Hepatocyte (in vitro differentiated cells): ENCODE measurements around the gene ULBP2. TPM values are rescaled to one million over a fixed set of nuclear protein-coding genes. Genes with fewer than 3 reads are reported as not detected.

Experiments
- DNase-seq: peaks from one replicate; pipeline ENCODE4 v3.0.0-alpha.2; 2016; ENCODE audit warnings: low spot score
- H2AFZ ChIP-seq: fragments of 200-600 bp; sonication (generic); 2 replicates; pipeline ENCODE4 v1.6.0; 2016; ENCODE audit warnings: antibody characterized with exemption, mild to moderate bottlenecking
- H3K27ac ChIP-seq: fragments of 200-600 bp; sonication (generic); 2 replicates; pipeline ENCODE4 v1.5.1; 2016; ENCODE audit warnings: mild to moderate bottlenecking
- H3K27me3 ChIP-seq: fragments of 200-600 bp; sonication (generic); 2 replicates; pipeline ENCODE4 v1.6.1; 2016
- H3K36me3 ChIP-seq: fragments of 200-600 bp; sonication (generic); replicated peaks from 2 replicates; pipeline ENCODE4 v1.5.1; 2016; ENCODE audit warnings: low read depth; ENCODE audit not compliant: insufficient read depth
- H3K4me1 ChIP-seq: fragments of 200-600 bp; sonication (generic); 2 replicates; pipeline ENCODE4 v1.5.1; 2016; ENCODE audit warnings: mild to moderate bottlenecking, moderate library complexity; ENCODE audit not compliant: insufficient read depth
- H3K4me2 ChIP-seq: fragments of 200-600 bp; sonication (generic); 2 replicates; pipeline ENCODE4 v1.6.0; 2016
- H3K4me3 ChIP-seq: fragments of 200-600 bp; sonication (generic); 2 replicates; pipeline ENCODE4 v1.5.1; 2016; ENCODE audit warnings: mild to moderate bottlenecking
- H3K79me2 ChIP-seq: fragments of 200-600 bp; sonication (generic); 2 replicates; pipeline ENCODE4 v1.6.0; 2017; ENCODE audit warnings: mild to moderate bottlenecking
- H3K9me2 ChIP-seq: fragments of 200-600 bp; sonication (generic); replicated peaks from 2 replicates; pipeline ENCODE4 v1.6.0; 2017; ENCODE audit warnings: mild to moderate bottlenecking; ENCODE audit not compliant: insufficient read depth
- H3K9me3 ChIP-seq: fragments of 200-600 bp; sonication (generic); 2 replicates; pipeline ENCODE4 v1.5.1; 2016; ENCODE audit warnings: low read depth, mild to moderate bottlenecking
- H4K20me1 ChIP-seq: fragments of 200-600 bp; sonication (generic); 2 replicates; pipeline ENCODE4 v1.6.0; 2016; ENCODE audit warnings: mild to moderate bottlenecking; ENCODE audit not compliant: insufficient read depth, poor library complexity, severe bottlenecking
- EZH2 ChIP-seq: fragments of 200-600 bp; sonication (generic); IDR thresholded peaks from 2 replicates; pipeline ENCODE4 v1.6.1; 2016; ENCODE audit warnings: antibody characterized with exemption, mild to moderate bottlenecking, borderline replicate concordance
- EZH2phosphoT487 ChIP-seq: fragments of 200-600 bp; sonication (generic); IDR thresholded peaks from one replicate; pipeline ENCODE4 v1.6.1; 2018; ENCODE audit warnings: antibody characterized with exemption, mild to moderate bottlenecking, low read depth, moderate library complexity; ENCODE audit not compliant: unreplicated experiment, severe bottlenecking
- WGBS: methylation state at CpG from one replicate; pipeline ENCODE4 v1.1.6; 2016; ENCODE audit warnings: low lambda C conversion rate; ENCODE audit errors: missing lambda C conversion rate; 5-methylcytosine and 5-hydroxymethylcytosine counted together
- polyA plus RNA-seq: library from polyadenylated mRNA; unstranded; fragments of >200 nt; fragmentation: Nextera tagmentation; extraction: Ambion mirVana; gene quantifications from 2 replicates; pipeline ENCODE4 v1.2.1, GENCODE V29; 2016
- total RNA-seq: library from RNA; depleted of rRNA; stranded (reverse); fragments of >200 nt; gene quantifications from 2 replicates; pipeline ENCODE4 v1.2.3, GENCODE V29; 2014
- TF ChIP-seq, protein P1 (sequence below): fragments of 200-600 bp; sonication (generic); IDR thresholded peaks from 2 replicates; pipeline ENCODE4 v1.5.1; 2016; ENCODE audit warnings: antibody characterized with exemption, mild to moderate bottlenecking; ENCODE audit not compliant: poor library complexity

The ULBP2 gene
- total and polyA plus RNA-seq, 2 experiments from 2014 or later: 0.10 to 0.15 TPM

DNA sequence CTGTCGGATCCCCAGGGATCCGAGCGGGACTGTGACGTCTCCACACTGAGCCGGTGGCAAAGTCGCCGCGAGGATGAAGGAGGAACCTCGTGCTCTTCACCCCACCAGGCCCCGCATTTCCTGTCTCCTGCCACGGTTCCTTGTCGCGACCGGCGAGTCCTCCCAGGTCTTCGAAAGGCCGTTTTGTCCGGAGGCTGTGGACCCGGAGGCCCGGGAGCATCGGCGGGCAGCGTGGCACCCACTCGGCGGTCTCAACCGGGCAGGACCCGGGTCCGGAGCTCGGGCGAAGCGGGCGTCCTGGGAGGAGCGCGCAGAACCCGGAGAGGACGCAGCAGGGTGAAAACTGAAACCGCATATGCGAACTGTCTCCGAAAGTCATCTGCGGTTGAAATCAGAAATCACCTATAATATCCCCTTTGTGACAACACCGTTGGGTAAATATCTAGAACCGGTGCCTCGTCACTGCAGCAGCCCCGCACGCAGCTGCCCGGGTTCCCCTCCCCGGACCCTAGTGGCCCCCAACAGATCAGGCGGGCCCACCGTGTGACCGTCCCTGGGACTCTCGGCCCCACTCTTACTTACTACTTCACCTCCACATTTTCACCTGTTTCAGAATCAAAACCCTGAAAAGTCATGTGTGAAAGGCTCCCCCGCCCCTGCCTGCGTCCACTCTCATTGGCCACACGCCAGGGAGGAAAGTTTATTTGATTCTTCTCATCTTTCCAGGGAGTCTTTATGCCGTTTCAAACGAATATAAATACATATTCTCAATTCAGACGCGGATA lies 3.1 kb upstream of the ULBP2 start:
- Histone ChIP-seq H3K27me3 (peaks cover 85% of the 10 kb centered on the region), H3K4me1 (peaks cover 9% of the 10 kb centered on the region), H3K9me3 (no peaks in the 10 kb centered on the region), H3K36me3 (no peaks in the 10 kb centered on the region), H3K4me2 (peak overlapping the region; percentile 96), H3K4me3 (peak overlapping the region; percentile 35), H3K9me2 (no peaks in the 10 kb centered on the region), H2AFZ (no peak overlapping the region), H4K20me1 (no peaks in the 10 kb centered on the region), H3K79me2 (no peaks in the 10 kb centered on the region), H3K27ac (no peak overlapping the region)
- no peak for DNase-seq
- 4% methylated on average over 57 of the region's 58 CpGs for WGBS
- TF ChIP-seq, protein P1, sequence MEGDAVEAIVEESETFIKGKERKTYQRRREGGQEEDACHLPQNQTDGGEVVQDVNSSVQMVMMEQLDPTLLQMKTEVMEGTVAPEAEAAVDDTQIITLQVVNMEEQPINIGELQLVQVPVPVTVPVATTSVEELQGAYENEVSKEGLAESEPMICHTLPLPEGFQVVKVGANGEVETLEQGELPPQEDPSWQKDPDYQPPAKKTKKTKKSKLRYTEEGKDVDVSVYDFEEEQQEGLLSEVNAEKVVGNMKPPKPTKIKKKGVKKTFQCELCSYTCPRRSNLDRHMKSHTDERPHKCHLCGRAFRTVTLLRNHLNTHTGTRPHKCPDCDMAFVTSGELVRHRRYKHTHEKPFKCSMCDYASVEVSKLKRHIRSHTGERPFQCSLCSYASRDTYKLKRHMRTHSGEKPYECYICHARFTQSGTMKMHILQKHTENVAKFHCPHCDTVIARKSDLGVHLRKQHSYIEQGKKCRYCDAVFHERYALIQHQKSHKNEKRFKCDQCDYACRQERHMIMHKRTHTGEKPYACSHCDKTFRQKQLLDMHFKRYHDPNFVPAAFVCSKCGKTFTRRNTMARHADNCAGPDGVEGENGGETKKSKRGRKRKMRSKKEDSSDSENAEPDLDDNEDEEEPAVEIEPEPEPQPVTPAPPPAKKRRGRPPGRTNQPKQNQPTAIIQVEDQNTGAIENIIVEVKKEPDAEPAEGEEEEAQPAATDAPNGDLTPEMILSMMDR: no peak
- TF ChIP-seq EZH2: peak; percentile 93
- TF ChIP-seq EZH2phosphoT487: peak; percentile 31

DNA sequence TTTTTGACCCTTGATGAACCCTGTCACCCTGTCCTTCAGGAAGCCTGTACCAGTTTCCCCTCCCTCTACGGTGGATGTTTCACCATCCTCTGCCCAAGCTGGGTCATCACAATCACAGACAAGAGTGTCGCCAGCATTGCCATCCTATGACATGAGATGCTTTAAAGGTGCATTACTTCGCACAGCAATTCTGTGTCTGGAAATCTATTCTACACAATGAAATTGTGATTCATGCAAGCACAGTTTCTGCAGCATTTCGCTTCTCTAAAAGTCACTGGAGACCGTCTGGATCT lies 2.5 kb upstream of the ULBP2 start:
- Histone ChIP-seq H2AFZ (no peak overlapping the region), H4K20me1 (no peaks in the 10 kb centered on the region), H3K79me2 (no peaks in the 10 kb centered on the region), H3K4me1 (peaks cover 9% of the 10 kb centered on the region), H3K9me2 (no peaks in the 10 kb centered on the region), H3K9me3 (no peaks in the 10 kb centered on the region), H3K4me3 (no peak overlapping the region), H3K36me3 (no peaks in the 10 kb centered on the region), H3K27ac (no peak overlapping the region), H3K4me2 (peak overlapping the region; percentile 96), H3K27me3 (peaks cover 89% of the 10 kb centered on the region)
- DNase-seq: no peak
- 46% methylated on average over 5 of the region's 5 CpGs for WGBS
- TF ChIP-seq EZH2phosphoT487: peak; percentile 55
- TF ChIP-seq, protein P1: no peak

DNA sequence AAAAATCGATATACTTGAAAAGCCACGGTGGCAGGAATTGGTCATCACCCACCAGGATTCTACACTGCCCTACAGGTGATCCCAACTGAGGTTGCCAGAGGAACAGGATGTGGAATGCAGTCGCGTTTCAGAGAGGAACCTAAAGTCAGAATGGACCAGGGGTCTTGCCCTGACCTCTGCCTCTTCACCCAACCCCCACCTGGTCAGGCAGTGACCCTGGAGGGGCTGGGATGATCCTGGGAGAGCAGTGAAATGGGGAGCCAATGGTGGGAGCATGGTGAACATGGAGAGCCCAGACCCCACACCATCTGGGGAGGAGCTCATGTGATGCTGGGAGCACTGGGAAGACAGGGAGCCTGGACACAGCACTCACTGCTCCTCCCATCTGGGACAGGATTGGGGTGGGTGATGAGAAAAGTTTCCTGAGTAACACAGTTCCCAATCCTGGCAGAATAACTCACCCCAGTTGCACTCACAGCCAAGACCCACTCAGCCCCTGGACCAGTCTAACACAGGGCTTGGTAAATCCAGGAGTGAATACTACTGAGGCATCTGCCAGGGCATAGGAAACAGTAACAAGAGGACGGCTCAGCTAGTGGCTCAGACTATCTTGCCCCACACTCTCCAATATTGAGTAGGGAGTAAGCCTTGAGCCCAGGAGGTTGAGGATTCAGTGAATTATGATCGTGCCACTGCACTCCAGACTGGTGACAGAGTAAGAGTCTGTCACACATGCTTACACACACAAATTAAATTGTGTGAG lies 1.7 kb upstream of the ULBP2 start:
- no peak for DNase-seq
- no peaks in the 10 kb centered on the region for H3K9me3 ChIP-seq
- no peaks in the 10 kb centered on the region for H4K20me1 ChIP-seq
- H3K4me1 ChIP-seq: peaks cover 9% of the 10 kb centered on the region
- no peak overlapping the region for H3K4me3 ChIP-seq
- TF ChIP-seq EZH2 (no peak), EZH2phosphoT487 (no peak)
- TF ChIP-seq, protein P1: no peak
- no peak overlapping the region for H3K27ac ChIP-seq
- H3K36me3 ChIP-seq: no peaks in the 10 kb centered on the region
- no peak overlapping the region for H3K4me2 ChIP-seq
- 37% methylated on average over 6 of the region's 6 CpGs for WGBS
- no peak overlapping the region for H2AFZ ChIP-seq
- H3K9me2 ChIP-seq: no peaks in the 10 kb centered on the region
- no peaks in the 10 kb centered on the region for H3K79me2 ChIP-seq
- H3K27me3 ChIP-seq: peaks cover 82% of the 10 kb centered on the region
